NCI-H2196 treated with DMSO at 0.1 percent for 48 hours (cell line): Measurements from ENCODE around the gene SMAD2.
A peak's percentile ranks its signal among the peaks of the same experiment; 100 is the strongest.

Experiments
- DNase-seq: peaks from one replicate; lab custom pipeline; 2025; ENCODE audit not compliant: unreplicated experiment; lab: John Stamatoyannopoulos, UW

Gene SMAD2

GRCh38 chr18:47932190-47932589, 1.7 kb upstream of the SMAD2 start:
- DNase-seq = no peak

GRCh38 chr18:47931718-47932103, 1.3 kb upstream of the SMAD2 start:
- peak; percentile 36 for DNase-seq

GRCh38 chr18:47930931-47931717, 665 bp upstream of the SMAD2 start:
- peak; percentile 90 for DNase-seq

GRCh38 chr18:47929681-47930198, 719 bp downstream of the SMAD2 start:
- DNase-seq = no peak

GRCh38 chr18:47928466-47928865, 2.0 kb downstream of the SMAD2 start:
- DNase-seq = no peak

- DNase-seq = no peak
Measured at GRCh38 chr18:47926101-47926850, 4.2 kb downstream of the SMAD2 start.

GRCh38 chr18:47919916-47920315, 10.5 kb downstream of the SMAD2 start:
- no peak for DNase-seq

GRCh38 chr18:47917923-47918610, 12.4 kb downstream of the SMAD2 start:
- DNase-seq = no peak

GRCh38 chr18:47915930-47916329, 14.5 kb downstream of the SMAD2 start:
- DNase-seq = no peak

- DNase-seq = no peak
Measured at GRCh38 chr18:47915229-47915628, 15.2 kb downstream of the SMAD2 start.

- DNase-seq = no peak
Measured at GRCh38 chr18:47912794-47913585, 17.5 kb downstream of the SMAD2 start.

GRCh38 chr18:47912343-47912742, 18.1 kb downstream of the SMAD2 start:
- DNase-seq = no peak

GRCh38 chr18:47911877-47912276, 18.6 kb downstream of the SMAD2 start:
- DNase-seq = no peak

- DNase-seq = no peak
Measured at GRCh38 chr18:47909484-47909883, 21.0 kb downstream of the SMAD2 start.

- no peak for DNase-seq
Measured at GRCh38 chr18:47908592-47908991, 21.9 kb downstream of the SMAD2 start.

GRCh38 chr18:47906408-47906807, 24.1 kb downstream of the SMAD2 start:
- no peak for DNase-seq

- DNase-seq = no peak
Measured at GRCh38 chr18:47903809-47904208, 26.6 kb downstream of the SMAD2 start.

GRCh38 chr18:47901624-47902362, 28.7 kb downstream of the SMAD2 start:
- no peak for DNase-seq

- no peak for DNase-seq
Measured at GRCh38 chr18:47899107-47899840, 31.2 kb downstream of the SMAD2 start.
